MM.1S (cell line): ENCODE results near the gene ANKRD12.

Source experiments
- DNase-seq: peaks from one replicate; pipeline ENCODE4 v3.0.0-alpha.2; 2015
- H2AFZ ChIP-seq: fragments of 300-600 bp; sonication (generic); 2 replicates; pipeline ENCODE4 v1.6.0; 2016; ENCODE audit warnings: antibody characterized with exemption, low read length
- H3F3A ChIP-seq: fragments of 300-600 bp; sonication (generic); 2 replicates; pipeline ENCODE4 v1.6.1; 2016; ENCODE audit warnings: mild to moderate bottlenecking, antibody characterized with exemption, low read length, moderate library complexity, mixed read lengths; ENCODE audit not compliant: insufficient read depth
- H3K27ac ChIP-seq: fragments of 300-600 bp; sonication (generic); 2 replicates; pipeline ENCODE4 v1.5.1; 2016; ENCODE audit warnings: mild to moderate bottlenecking, low read length
- H3K27me3 ChIP-seq: fragments of 300-600 bp; sonication (generic); replicated peaks from 2 replicates; pipeline ENCODE4 v1.6.0; 2016; ENCODE audit warnings: low read length; ENCODE audit not compliant: insufficient read depth
- H3K36me3 ChIP-seq: fragments of 300-600 bp; sonication (generic); replicated peaks from 2 replicates; pipeline ENCODE4 v1.6.1; 2016; ENCODE audit warnings: mild to moderate bottlenecking, low read length, mixed read lengths; ENCODE audit not compliant: insufficient read depth
- H3K4me1 ChIP-seq: fragments of 300-600 bp; sonication (generic); 2 replicates; pipeline ENCODE4 v1.6.1; 2016; ENCODE audit warnings: low read length, mixed read lengths
- H3K4me2 ChIP-seq: fragments of 300-600 bp; sonication (generic); 2 replicates; pipeline ENCODE4 v1.6.0; 2016; ENCODE audit warnings: low read depth, low read length
- H3K4me3 ChIP-seq: fragments of 300-600 bp; sonication (generic); 2 replicates; pipeline ENCODE4 v1.5.1; 2016; ENCODE audit warnings: low read length, mixed read lengths
- H3K79me2 ChIP-seq: fragments of 300-600 bp; sonication (generic); 2 replicates; pipeline ENCODE4 v1.6.1; 2016; ENCODE audit warnings: mixed run types, low read length, mixed read lengths
- H3K9ac ChIP-seq: fragments of 300-600 bp; sonication (generic); 2 replicates; pipeline ENCODE4 v1.6.1; 2016; ENCODE audit warnings: low read length, mixed read lengths
- H3K9me2 ChIP-seq: fragments of 300-600 bp; sonication (generic); replicated peaks from 2 replicates; pipeline ENCODE4 v1.6.1; 2016; ENCODE audit warnings: mild to moderate bottlenecking, low read length, mixed read lengths; ENCODE audit not compliant: insufficient read depth
- H3K9me3 ChIP-seq: fragments of 300-600 bp; sonication (generic); replicated peaks from 2 replicates; pipeline ENCODE4 v1.6.1; 2016; ENCODE audit warnings: mild to moderate bottlenecking, low read length, mixed read lengths; ENCODE audit not compliant: insufficient read depth
- H4K20me1 ChIP-seq: fragments of 300-600 bp; sonication (generic); 2 replicates; pipeline ENCODE4 v1.6.1; 2016; ENCODE audit warnings: mild to moderate bottlenecking, low read length, moderate library complexity, mixed read lengths; ENCODE audit not compliant: insufficient read depth
- CTCF ChIP-seq: fragments of 300-600 bp; sonication (generic); IDR thresholded peaks from 2 replicates; pipeline ENCODE4 v1.5.1; 2016; ENCODE audit warnings: antibody characterized with exemption, low read length, mixed read lengths
- EZH2 ChIP-seq: fragments of 300-600 bp; sonication (generic); optimal IDR thresholded peaks from 2 replicates; pipeline ENCODE3; 2017; ENCODE audit warnings: low read depth, mild to moderate bottlenecking, antibody characterized with exemption, low read length, mixed read lengths
- EZH2phosphoT487 ChIP-seq: fragments of 300-600 bp; sonication (generic); IDR thresholded peaks from 2 replicates; pipeline ENCODE4 v1.6.1; 2018; ENCODE audit warnings: antibody characterized with exemption, low read length

Gene ANKRD12

GRCh38 chr18:9148203-9148552 lies 11.6 kb downstream of the ANKRD12 start:
- H3K27ac ChIP-seq, result peak overlapping the region; percentile 69; the same call in 1 of the 2 replicates
- peaks cover 79% of the 10 kb centered on the region for H3F3A ChIP-seq
- peaks cover 56% of the 10 kb centered on the region for H3K4me1 ChIP-seq
- H3K4me3 ChIP-seq, result peak overlapping the region; percentile 45; the same call in 1 of the 2 replicates
- no peaks in the 10 kb centered on the region for H3K9me2 ChIP-seq
- H3K36me3 ChIP-seq, result no peaks in the 10 kb centered on the region; the same call in 1 of the 2 replicates
- H3K27me3 ChIP-seq, result no peaks in the 10 kb centered on the region
- H4K20me1 ChIP-seq, result peaks cover 36% of the 10 kb centered on the region
- no peak for TF ChIP-seq EZH2
- no peak for TF ChIP-seq EZH2phosphoT487
- no peak for TF ChIP-seq CTCF
- H3K9ac ChIP-seq, result peak overlapping the region; percentile 60; the same call in 1 of the 2 replicates
- H2AFZ ChIP-seq, result no peak overlapping the region
- H3K4me2 ChIP-seq, result peak overlapping the region; percentile 86; the same call in 1 of the 2 replicates
- no peak for DNase-seq
- H3K79me2 ChIP-seq, result peaks cover 98% of the 10 kb centered on the region
- no peaks in the 10 kb centered on the region for H3K9me3 ChIP-seq

- Histone ChIP-seq H3K9me3 (no peaks in the 10 kb centered on the region), H4K20me1 (peaks cover 55% of the 10 kb centered on the region), H3K4me3 (peak overlapping the region; percentile 28), H3K9ac (peak overlapping the region; percentile 38; the same call in 1 of the 2 replicates), H3K36me3 (peaks cover 8% of the 10 kb centered on the region; the same call in 1 of the 2 replicates), H3K27ac (peak overlapping the region; percentile 55; the same call in 1 of the 2 replicates), H3K4me1 (peaks cover 70% of the 10 kb centered on the region), H3F3A (peaks cover 78% of the 10 kb centered on the region), H3K27me3 (no peaks in the 10 kb centered on the region), H3K79me2 (peaks cover 98% of the 10 kb centered on the region), H2AFZ (no peak overlapping the region), H3K4me2 (peak overlapping the region; percentile 64), H3K9me2 (no peaks in the 10 kb centered on the region)
- TF ChIP-seq EZH2, result no peak
- TF ChIP-seq EZH2phosphoT487, result no peak
- TF ChIP-seq CTCF, result no peak
- DNase-seq, result no peak
Observed at GRCh38 chr18:9150121-9150520, 13.5 kb downstream of the ANKRD12 start.

GRCh38 chr18:9153256-9153655 lies 16.7 kb downstream of the ANKRD12 start:
- peak overlapping the region; percentile 56 for H3K4me2 ChIP-seq
- no peaks in the 10 kb centered on the region for H3K27me3 ChIP-seq
- no peak for DNase-seq
- peak overlapping the region; percentile 11; the same call in 1 of the 2 replicates for H3K4me3 ChIP-seq
- H3K4me1 ChIP-seq, result peaks cover 67% of the 10 kb centered on the region
- H3K27ac ChIP-seq, result peak overlapping the region; percentile 20; the same call in 1 of the 2 replicates
- peaks cover 98% of the 10 kb centered on the region for H3K79me2 ChIP-seq
- H3K36me3 ChIP-seq, result peaks cover 11% of the 10 kb centered on the region; the same call in 1 of the 2 replicates
- H3K9ac ChIP-seq, result peak overlapping the region; percentile 24; the same call in 1 of the 2 replicates
- no peaks in the 10 kb centered on the region for H3K9me3 ChIP-seq
- peaks cover 76% of the 10 kb centered on the region for H4K20me1 ChIP-seq
- no peaks in the 10 kb centered on the region for H3K9me2 ChIP-seq
- peaks cover 56% of the 10 kb centered on the region for H3F3A ChIP-seq
- TF ChIP-seq EZH2 (no peak), CTCF (no peak), EZH2phosphoT487 (no peak)
- no peak overlapping the region for H2AFZ ChIP-seq
